ENCODE data around the gene RND2. TPM values are rescaled to one million over a fixed set of nuclear protein-coding genes. Genes with fewer than 3 reads are reported as not detected.

The RND2 gene
- total and polyA plus RNA-seq, 2 of the 13 experiments (the other 11 are each of a cell fraction or from before 2014, with no cell fraction given): 0.05 to 0.11 TPM

DNA sequence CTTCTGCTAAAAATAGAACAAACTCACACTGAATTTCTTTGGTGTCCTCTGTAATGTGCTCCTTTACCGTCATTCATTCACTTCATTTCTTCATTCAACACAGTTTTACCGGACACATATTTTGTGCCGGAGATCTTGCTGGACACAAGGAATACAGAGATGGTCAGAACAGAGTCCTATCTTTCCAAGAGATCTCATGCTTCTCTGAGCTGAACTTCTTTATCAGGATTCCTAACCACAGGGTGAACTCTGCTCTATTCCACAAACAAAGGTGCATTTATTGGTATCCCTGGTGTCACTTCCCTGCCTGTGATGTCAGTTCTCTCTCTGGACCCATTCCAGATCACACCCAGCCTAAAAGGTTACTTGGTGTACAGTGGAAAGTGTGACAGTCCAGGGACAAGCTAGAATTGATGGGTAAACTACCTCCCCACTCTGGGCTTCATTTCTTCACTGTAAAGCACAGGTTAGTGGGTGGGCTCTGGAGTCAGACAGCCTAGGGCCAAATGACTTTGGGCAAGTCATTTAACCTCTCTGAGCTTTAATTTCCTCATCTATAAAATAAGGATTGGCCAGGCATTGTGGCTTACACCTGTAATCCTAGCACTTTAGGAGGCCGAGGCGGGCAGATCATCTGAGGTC is 14.2 kb upstream of the RND2 start (continued):
- TF ChIP-seq, protein P1, sequence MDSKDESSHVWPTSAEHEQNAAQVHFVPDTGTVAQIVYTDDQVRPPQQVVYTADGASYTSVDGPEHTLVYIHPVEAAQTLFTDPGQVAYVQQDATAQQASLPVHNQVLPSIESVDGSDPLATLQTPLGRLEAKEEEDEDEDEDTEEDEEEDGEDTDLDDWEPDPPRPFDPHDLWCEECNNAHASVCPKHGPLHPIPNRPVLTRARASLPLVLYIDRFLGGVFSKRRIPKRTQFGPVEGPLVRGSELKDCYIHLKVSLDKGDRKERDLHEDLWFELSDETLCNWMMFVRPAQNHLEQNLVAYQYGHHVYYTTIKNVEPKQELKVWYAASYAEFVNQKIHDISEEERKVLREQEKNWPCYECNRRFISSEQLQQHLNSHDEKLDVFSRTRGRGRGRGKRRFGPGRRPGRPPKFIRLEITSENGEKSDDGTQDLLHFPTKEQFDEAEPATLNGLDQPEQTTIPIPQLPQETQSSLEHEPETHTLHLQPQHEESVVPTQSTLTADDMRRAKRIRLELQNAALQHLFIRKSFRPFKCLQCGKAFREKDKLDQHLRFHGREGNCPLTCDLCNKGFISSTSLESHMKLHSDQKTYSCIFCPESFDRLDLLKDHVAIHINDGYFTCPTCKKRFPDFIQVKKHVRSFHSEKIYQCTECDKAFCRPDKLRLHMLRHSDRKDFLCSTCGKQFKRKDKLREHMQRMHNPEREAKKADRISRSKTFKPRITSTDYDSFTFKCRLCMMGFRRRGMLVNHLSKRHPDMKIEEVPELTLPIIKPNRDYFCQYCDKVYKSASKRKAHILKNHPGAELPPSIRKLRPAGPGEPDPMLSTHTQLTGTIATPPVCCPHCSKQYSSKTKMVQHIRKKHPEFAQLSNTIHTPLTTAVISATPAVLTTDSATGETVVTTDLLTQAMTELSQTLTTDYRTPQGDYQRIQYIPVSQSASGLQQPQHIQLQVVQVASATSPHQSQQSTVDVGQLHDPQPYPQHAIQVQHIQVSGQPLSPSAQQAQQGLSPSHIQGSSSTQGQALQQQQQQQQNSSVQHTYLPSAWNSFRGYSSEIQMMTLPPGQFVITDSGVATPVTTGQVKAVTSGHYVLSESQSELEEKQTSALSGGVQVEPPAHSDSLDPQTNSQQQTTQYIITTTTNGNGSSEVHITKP (CRISPR knock-in tag; IDR thresholded peaks at IDR 0.05; ENCODE audit: low read depth): peak; percentile 81
- no peak for TF ChIP-seq CHD2 (IDR thresholded peaks at IDR 0.05; ENCODE audit: low read depth, low read length)
- TF ChIP-seq CBX1 (IDR thresholded peaks at IDR 0.05; ENCODE audit: low read depth): peak; percentile 49
- TF ChIP-seq TGIF2 (CRISPR knock-in tag; IDR thresholded peaks at IDR 0.05): peak; percentile 55
- peak; percentile 81 for TF ChIP-seq ELF3 (CRISPR knock-in tag; IDR thresholded peaks at IDR 0.05)
- TF ChIP-seq SP140L (CRISPR knock-in tag; IDR thresholded peaks at IDR 0.05; ENCODE audit: borderline replicate concordance): 0 out of 2 replicates have a peak, but pooled peaks have one; percentile 49
- no peak for TF ChIP-seq RFX1 (IDR thresholded peaks at IDR 0.05)
- no peak for TF ChIP-seq ZNF660 (CRISPR knock-in tag; IDR thresholded peaks at IDR 0.05; ENCODE audit: borderline replicate concordance, low read depth)
- TF ChIP-seq SOX13 (IDR thresholded peaks at IDR 0.05): peak; percentile 44; the same call in 1 of the 2 replicates
- TF ChIP-seq SOX13 (CRISPR knock-in tag; conservative IDR thresholded peaks at IDR 0.05 in 1 of 2, IDR thresholded peaks at IDR 0.05 in 1 of 2): peak in 1 of 2 experiments; percentile 87; a peak in 2 of 4 replicates
- peak; percentile 60; the same call in 1 of the 2 replicates for TF ChIP-seq ZNF337 (CRISPR knock-in tag; IDR thresholded peaks at IDR 0.05; ENCODE audit: borderline replicate concordance, low read depth)
- peak; percentile 76 for TF ChIP-seq ZEB1 (IDR thresholded peaks at IDR 0.05; ENCODE audit: insufficient replicate concordance, low read depth)
- TF ChIP-seq KDM5A (IDR thresholded peaks at IDR 0.05; ENCODE audit: borderline replicate concordance, low read length): peak; percentile 34; the same call in 1 of the 2 replicates
- peak; percentile 79 for TF ChIP-seq TBX3 (IDR thresholded peaks at IDR 0.05; ENCODE audit: borderline replicate concordance)
- TF ChIP-seq JUN (CRISPR knock-in tag; IDR thresholded peaks at IDR 0.05): 0 out of 2 replicates have a peak, but pooled peaks have one; percentile 54
- TF ChIP-seq KLF12 (CRISPR knock-in tag; IDR thresholded peaks at IDR 0.05; ENCODE audit: borderline replicate concordance): no peak
- no peak; the same call in 1 of the 2 replicates for TF ChIP-seq HNF1A (IDR thresholded peaks at IDR 0.05; ENCODE audit: low read depth)
- no peak; the same call in 1 of the 2 replicates for TF ChIP-seq HNF1A (CRISPR knock-in tag; IDR thresholded peaks at IDR 0.05; ENCODE audit: borderline replicate concordance)
- TF ChIP-seq ZMAT3 (CRISPR knock-in tag; conservative IDR thresholded peaks at IDR 0.05): no peak
- peak; percentile 12; the same call in 1 of the 2 replicates for TF ChIP-seq FOXJ3 (CRISPR knock-in tag; IDR thresholded peaks at IDR 0.05; ENCODE audit: borderline replicate concordance)
- no peak for TF ChIP-seq THAP8 (CRISPR knock-in tag; IDR thresholded peaks at IDR 0.05; ENCODE audit: borderline replicate concordance)

All from HepG2 (cell line).